Fibroblast of gingiva (primary cell): Measurements from ENCODE around the gene PLXNA4.

Experiments
- DNase-seq: peaks from one replicate; pipeline ENCODE4 v3.0.0-alpha.2; 2011; ENCODE audit warnings: low read depth

The PLXNA4 gene

GRCh38 chr7:132080967-132081668, 495.2 kb downstream of the PLXNA4 start:
- peak; percentile 49 for DNase-seq

GRCh38 chr7:132080467-132080866, 495.8 kb downstream of the PLXNA4 start:
- no peak for DNase-seq

GRCh38 chr7:132078891-132079735, 497.2 kb downstream of the PLXNA4 start:
- no peak for DNase-seq

GRCh38 chr7:132077971-132078685, 498.1 kb downstream of the PLXNA4 start:
- peak; percentile 31 for DNase-seq

GRCh38 chr7:132076301-132077035, 499.8 kb downstream of the PLXNA4 start:
- DNase-seq = no peak

GRCh38 chr7:132075515-132075914, 500.8 kb downstream of the PLXNA4 start:
- no peak for DNase-seq

- no peak for DNase-seq
These were observed 502.2 kb downstream of the PLXNA4 start for GRCh38 chr7:132073920-132074589.
